Transverse colon (tissue), 1 donor: ENCODE results near the gene GRIN3B.

Source experiments
- EP300 ChIP-seq: sonication (generic); formaldehyde crosslinking; IDR thresholded peaks from one replicate; pipeline ENCODE4 v1.6.1; 2017; ENCODE audit warnings: antibody characterized with exemption, low read depth
- POLR2A ChIP-seq: fragments of 450-650 bp; IDR thresholded peaks from one replicate; pipeline ENCODE4 v1.6.1; 2016; ENCODE audit warnings: antibody characterized with exemption, mild to moderate bottlenecking, moderate library complexity

GRCh38 chr19:1003283-1003682, 3.1 kb downstream of the GRIN3B start:
- TF ChIP-seq EP300, result no peak
- TF ChIP-seq POLR2A, result no peak
